Activated CD4-positive, alpha-beta T cell treated with anti-CD3 and anti-CD28 coated beads, Interleukin-2, amount 50 U/mL, for 48 hours (primary cell): Measurements from ENCODE around the gene CLIP1.
A peak's percentile ranks its signal among the peaks of the same experiment; 100 is the strongest.
"Not testable (repeated sequence)": the region's sequence is repeated elsewhere in the genome, so short reads cannot be mapped to it uniquely, and the experiment has no call there.

Experiments
- DNase-seq, 2 experiments: peaks; one replicate each; pipeline ENCODE4 v3.0.0-alpha.2; 2020

The CLIP1 gene

GRCh38 chr12:122429043-122429442 is 6.6 kb upstream of the CLIP1 start:
- not testable (repeated sequence) for DNase-seq

- DNase-seq = no peak
Measured at GRCh38 chr12:122427403-122427802, 4.9 kb upstream of the CLIP1 start.

GRCh38 chr12:122423258-122424165 is 1.0 kb upstream of the CLIP1 start:
- peak; percentile 13 to 20 for DNase-seq

- peak; percentile 57 to 65 for DNase-seq
Measured at GRCh38 chr12:122422730-122423257, 325 bp upstream of the CLIP1 start.

GRCh38 chr12:122421187-122421820 is 1.2 kb downstream of the CLIP1 start:
- DNase-seq = peak in 1 of 2 experiments; percentile 48

- peak; percentile 23 to 33 for DNase-seq
Measured at GRCh38 chr12:122420471-122421162, 1.9 kb downstream of the CLIP1 start.

- DNase-seq = not testable (repeated sequence)
Measured at GRCh38 chr12:122419094-122419493, 3.4 kb downstream of the CLIP1 start.

GRCh38 chr12:122415665-122416064 is 6.8 kb downstream of the CLIP1 start:
- DNase-seq = not testable (repeated sequence)

GRCh38 chr12:122413516-122414404 is 8.7 kb downstream of the CLIP1 start:
- DNase-seq = no peak

- no peak for DNase-seq
Measured at GRCh38 chr12:122412851-122413433, 9.5 kb downstream of the CLIP1 start.

GRCh38 chr12:122411537-122411936 is 10.9 kb downstream of the CLIP1 start:
- DNase-seq = no peak

- DNase-seq = no peak
Measured at GRCh38 chr12:122407208-122407607, 15.3 kb downstream of the CLIP1 start.

- DNase-seq = no peak
Measured at GRCh38 chr12:122406701-122407164, 15.7 kb downstream of the CLIP1 start.

GRCh38 chr12:122403831-122404230 is 18.6 kb downstream of the CLIP1 start:
- DNase-seq = no peak

- DNase-seq = no peak
Measured at GRCh38 chr12:122403115-122403770, 19.2 kb downstream of the CLIP1 start.

GRCh38 chr12:122402264-122402663 is 20.2 kb downstream of the CLIP1 start:
- DNase-seq = no peak

GRCh38 chr12:122399592-122400373 is 22.7 kb downstream of the CLIP1 start:
- DNase-seq = peak; percentile 53 to 64

- no peak for DNase-seq
Measured at GRCh38 chr12:122399254-122399591, 23.2 kb downstream of the CLIP1 start.

- not testable (repeated sequence) for DNase-seq
Measured at GRCh38 chr12:122397981-122398380, 24.5 kb downstream of the CLIP1 start.

- no peak for DNase-seq
Measured at GRCh38 chr12:122395319-122395718, 27.1 kb downstream of the CLIP1 start.
